Gastrocnemius medialis (tissue), 4 donors: ENCODE measurements around the gene MEIS2. TPM values are rescaled to one million over a fixed set of nuclear protein-coding genes. Genes with fewer than 3 reads are reported as not detected.

Source experiments
- ATAC-seq, 2 donors: fragments of 150-250 bp; one replicate each; pipeline ENCODE4 v1.9.1; 2016
- DNase-seq, 2 donors: peaks; one replicate each; pipeline ENCODE4 v3.0.0-alpha.2; 2019
- H3K27ac ChIP-seq, 4 donors: fragments of 200-600 bp; sonication (generic); 1 replicate in 1 of 4; 2 replicates in 3 of 4; pipeline ENCODE4 v1.5.1; 2016 to 2018; ENCODE audit warnings: mild to moderate bottlenecking in 2 of 4, moderate library complexity in 1 of 4
- H3K27me3 ChIP-seq, 3 donors: fragments of 200-600 bp; sonication (generic) in 2 of 3; 1 replicate in 1 of 3; 2 replicates in 2 of 3; pipeline versions ENCODE4 v1.5.1 to v1.6.0; 2016 to 2019; ENCODE audit warnings: mild to moderate bottlenecking in 1 of 3, moderate library complexity in 1 of 3
- H3K36me3 ChIP-seq, 2 donors: fragments of 200-600 bp; sonication (generic) in 1 of 2; one replicate each; pipeline ENCODE4 v1.5.1; 2017 to 2018
- H3K4me1 ChIP-seq, 2 donors: fragments of 200-600 bp; sonication (generic) in 1 of 2; one replicate each; pipeline ENCODE4 v1.5.1; 2016 to 2017; ENCODE audit warnings: mild to moderate bottlenecking in 2 of 2
- H3K4me3 ChIP-seq, 4 donors: fragments of 200-600 bp; sonication (generic) in 3 of 4; 1 replicate in 1 of 4; 2 replicates in 3 of 4; pipeline ENCODE4 v1.5.1; 2016 to 2019; ENCODE audit warnings: mild to moderate bottlenecking in 2 of 4
- H3K9me3 ChIP-seq, 3 donors: fragments of 200-600 bp; sonication (generic) in 2 of 3; 1 replicate in 1 of 3; 2 replicates in 2 of 3; pipeline ENCODE4 v1.5.1; 2016 to 2019
- POLR2A ChIP-seq, 2 donors: fragments of 450-650 bp; IDR thresholded peaks; one replicate each; pipeline ENCODE4 v1.6.1; 2017; ENCODE audit warnings: antibody characterized with exemption in 2 of 2, mild to moderate bottlenecking in 2 of 2, moderate library complexity in 2 of 2
- in situ Hi-C, 4 donors: fragments of 200-750 bp; cut with MboI; loops; one replicate each; pipeline versions ENCODE4 v1.15.0 to v1.8.0; 2017; ENCODE audit warnings: low sequenced_read_pairs in 4 of 4
- intact Hi-C: fragments of 100-400 bp; cut with DNase I; formaldehyde crosslinking; loops from one replicate; pipeline ENCODE4 v1.15.1; 2023; ENCODE audit warnings: low total_unique reads
- total RNA-seq, 4 donors: library from RNA; depleted of rRNA; stranded (reverse); fragments of >200 nt; gene quantifications; one replicate each; pipeline versions ENCODE4 v1.1.0 to v1.2.3, GENCODE V29; 2016
- TF ChIP-seq, protein P1 (sequence below), 5 experiments: fragments of 450-650 bp in 3 of 5; fragments of 200-600 bp in 2 of 5; sonication (generic) in 2 of 5; IDR thresholded peaks in 4 of 5; conservative IDR thresholded peaks in 1 of 5; 1 replicate in 4 of 5; 2 replicates in 1 of 5; pipeline ENCODE4 v1.5.1; 2016 to 2019; ENCODE audit warnings: antibody characterized with exemption in 5 of 5, mild to moderate bottlenecking in 3 of 5, moderate library complexity in 3 of 5

MEIS2 gene
- total RNA-seq, 4 donors from 2014 or later, result 0.31 to 1.8 (median 0.40) TPM; not detected in 1

GRCh38 chr15:36977659-36978058, 122.7 kb downstream of the MEIS2 start:
- Histone ChIP-seq H3K36me3 (no peaks in the 10 kb centered on the region), H3K4me1 (no peaks in the 10 kb centered on the region), H3K27me3 (no peaks in the 10 kb centered on the region), H3K4me3 (no peak overlapping the region), H3K9me3 (no peaks in the 10 kb centered on the region), H3K27ac (no peak overlapping the region)
- DNase-seq, result no peak
- no peak for ATAC-seq
- in situ Hi-C loops, result no loop called here
- no peak for TF ChIP-seq POLR2A (IDR thresholded peaks at IDR 0.05)
- TF ChIP-seq, protein P1, sequence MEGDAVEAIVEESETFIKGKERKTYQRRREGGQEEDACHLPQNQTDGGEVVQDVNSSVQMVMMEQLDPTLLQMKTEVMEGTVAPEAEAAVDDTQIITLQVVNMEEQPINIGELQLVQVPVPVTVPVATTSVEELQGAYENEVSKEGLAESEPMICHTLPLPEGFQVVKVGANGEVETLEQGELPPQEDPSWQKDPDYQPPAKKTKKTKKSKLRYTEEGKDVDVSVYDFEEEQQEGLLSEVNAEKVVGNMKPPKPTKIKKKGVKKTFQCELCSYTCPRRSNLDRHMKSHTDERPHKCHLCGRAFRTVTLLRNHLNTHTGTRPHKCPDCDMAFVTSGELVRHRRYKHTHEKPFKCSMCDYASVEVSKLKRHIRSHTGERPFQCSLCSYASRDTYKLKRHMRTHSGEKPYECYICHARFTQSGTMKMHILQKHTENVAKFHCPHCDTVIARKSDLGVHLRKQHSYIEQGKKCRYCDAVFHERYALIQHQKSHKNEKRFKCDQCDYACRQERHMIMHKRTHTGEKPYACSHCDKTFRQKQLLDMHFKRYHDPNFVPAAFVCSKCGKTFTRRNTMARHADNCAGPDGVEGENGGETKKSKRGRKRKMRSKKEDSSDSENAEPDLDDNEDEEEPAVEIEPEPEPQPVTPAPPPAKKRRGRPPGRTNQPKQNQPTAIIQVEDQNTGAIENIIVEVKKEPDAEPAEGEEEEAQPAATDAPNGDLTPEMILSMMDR (IDR thresholded peaks at IDR 0.05 in 4 of 5, conservative IDR thresholded peaks at IDR 0.05 in 1 of 5), result no peak
- intact Hi-C loops, result no loop called here

DNA sequence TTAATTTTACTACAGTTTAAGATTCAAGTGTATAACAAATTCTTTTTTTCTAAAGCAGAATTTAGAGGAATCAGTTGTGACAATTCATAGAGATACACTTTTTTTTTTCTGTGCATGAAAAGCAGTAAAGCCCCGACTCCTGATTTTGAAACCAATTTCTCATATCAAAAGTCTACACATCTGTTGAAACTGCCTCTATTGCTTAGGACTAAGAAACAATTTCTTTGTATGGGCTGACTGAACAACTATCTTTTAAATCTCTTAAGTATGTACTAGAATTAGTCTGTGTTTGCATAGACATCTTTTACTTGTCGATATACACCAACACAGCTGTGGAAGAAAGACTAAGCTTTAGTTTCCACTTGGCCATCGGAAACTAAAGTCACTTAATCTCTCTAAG, 127.6 kb downstream of the MEIS2 start:
- no peak overlapping the region for H3K27ac ChIP-seq
- no peak overlapping the region for H3K4me3 ChIP-seq
- no peaks in the 10 kb centered on the region for H3K36me3 ChIP-seq
- DNase-seq (no peak), ATAC-seq (no peak)
- no peaks in the 10 kb centered on the region for H3K27me3 ChIP-seq
- intact Hi-C loops (no loop called here), in situ Hi-C loops (no loop called here)
- H3K4me1 ChIP-seq, result no peaks in the 10 kb centered on the region
- H3K9me3 ChIP-seq, result no peaks in the 10 kb centered on the region
- TF ChIP-seq POLR2A (IDR thresholded peaks at IDR 0.05), result no peak
- TF ChIP-seq, protein P1 (IDR thresholded peaks at IDR 0.05 in 4 of 5, conservative IDR thresholded peaks at IDR 0.05 in 1 of 5), result no peak

- intact Hi-C loops, result no loop called here
- Histone ChIP-seq H3K9me3 (no peaks in the 10 kb centered on the region), H3K27ac (no peak overlapping the region), H3K4me1 (no peaks in the 10 kb centered on the region), H3K36me3 (no peaks in the 10 kb centered on the region), H3K27me3 (no peaks in the 10 kb centered on the region), H3K4me3 (no peak overlapping the region)
- in situ Hi-C loops, result no loop called here
- TF ChIP-seq, protein P1 (IDR thresholded peaks at IDR 0.05 in 4 of 5, conservative IDR thresholded peaks at IDR 0.05 in 1 of 5), result no peak
- TF ChIP-seq POLR2A (IDR thresholded peaks at IDR 0.05), result no peak
- DNase-seq (no peak), ATAC-seq (no peak)
These were observed 129.8 kb downstream of the MEIS2 start for GRCh38 chr15:36970522-36970921.

- Histone ChIP-seq H3K9me3 (no peaks in the 10 kb centered on the region), H3K27ac (no peak overlapping the region), H3K4me1 (no peaks in the 10 kb centered on the region), H3K27me3 (no peaks in the 10 kb centered on the region), H3K36me3 (no peaks in the 10 kb centered on the region), H3K4me3 (no peak overlapping the region)
- in situ Hi-C loops (no loop called here), intact Hi-C loops (no loop called here)
- TF ChIP-seq, protein P1 (IDR thresholded peaks at IDR 0.05 in 4 of 5, conservative IDR thresholded peaks at IDR 0.05 in 1 of 5), result no peak
- no peak for TF ChIP-seq POLR2A (IDR thresholded peaks at IDR 0.05)
- ATAC-seq (no peak), DNase-seq (no peak)
These were observed 132.4 kb downstream of the MEIS2 start for GRCh38 chr15:36967929-36968328.

- Histone ChIP-seq H3K27me3 (no peaks in the 10 kb centered on the region), H3K4me3 (no peak overlapping the region), H3K4me1 (no peaks in the 10 kb centered on the region), H3K9me3 (no peaks in the 10 kb centered on the region), H3K36me3 (no peaks in the 10 kb centered on the region), H3K27ac (no peak overlapping the region)
- TF ChIP-seq POLR2A (IDR thresholded peaks at IDR 0.05), result no peak
- TF ChIP-seq, protein P1 (IDR thresholded peaks at IDR 0.05 in 4 of 5, conservative IDR thresholded peaks at IDR 0.05 in 1 of 5), result no peak
- DNase-seq, result no peak
- no peak for ATAC-seq
- in situ Hi-C loops, result no loop called here
- intact Hi-C loops, result no loop called here
These were observed 133.6 kb downstream of the MEIS2 start for GRCh38 chr15:36966708-36967107.
